Measurements from ENCODE around the gene DNAAF3.

Gene DNAAF3

GRCh38 chr19:55118401-55118991 is 47.9 kb downstream of the DNAAF3 start:
- no peak for TF ChIP-seq CTCF (IDR thresholded peaks at IDR 0.05; ENCODE audit: low read depth, low read length)
- H3K4me3 ChIP-seq (ENCODE audit: low read depth, low read length) = peak overlapping the region; percentile 57

- peak overlapping the region; percentile 57 for H3K4me3 ChIP-seq (ENCODE audit: low read depth, low read length)
- no peak for TF ChIP-seq CTCF (IDR thresholded peaks at IDR 0.05; ENCODE audit: low read depth, low read length)
These were observed 48.6 kb downstream of the DNAAF3 start for GRCh38 chr19:55117663-55118391.

- TF ChIP-seq CTCF (IDR thresholded peaks at IDR 0.05; ENCODE audit: low read depth, low read length) = no peak
- peak within 1 kb of the TSS; percentile 89 for H3K4me3 ChIP-seq (ENCODE audit: low read depth, low read length)
These were observed 49.4 kb downstream of the DNAAF3 start, which contains the start of gene PPP1R12C for GRCh38 chr19:55116859-55117662. Gene PPP1R12C (minus strand): TSS chr19:55117637. CDS start chr19:55117543, 94 bp downstream.

GRCh38 chr19:55116232-55116858 is 50.1 kb downstream of the DNAAF3 start:
- TF ChIP-seq CTCF (IDR thresholded peaks at IDR 0.05; ENCODE audit: low read depth, low read length) = no peak

GRCh38 chr19:55115446-55116065 is 50.9 kb downstream of the DNAAF3 start:
- peak overlapping the region; percentile 89 for H3K4me3 ChIP-seq (ENCODE audit: low read depth, low read length)
- no peak for TF ChIP-seq CTCF (IDR thresholded peaks at IDR 0.05; ENCODE audit: low read depth, low read length)

More at GRCh38 chr19:55116232-55116858, 50.1 kb downstream of the DNAAF3 start:
- peak overlapping the region; percentile 89 for H3K4me3 ChIP-seq (ENCODE audit: low read depth, low read length)

- no peak for TF ChIP-seq CTCF (IDR thresholded peaks at IDR 0.05; ENCODE audit: low read depth, low read length)
- no peak overlapping the region for H3K4me3 ChIP-seq (ENCODE audit: low read depth, low read length)
These were observed 51.8 kb downstream of the DNAAF3 start for GRCh38 chr19:55114566-55115145.

Measured in WI38 (cell line).